ENCODE data around the gene OARD1.
"Not testable (repeated sequence)": the region's sequence is repeated elsewhere in the genome, so short reads cannot be mapped to it uniquely, and the experiment has no call there.

The OARD1 gene

GRCh38 chr6:41071923-41072835 is at the start of gene OARD1:
Gene OARD1, minus strand, starts transcription at chr6:41072356. Its CDS starts 722 bp downstream, at chr6:41071634.
- peak; percentile 99 for DNase-seq (ENCODE audit: low read depth)
- no peak for TF ChIP-seq CTCF (IDR thresholded peaks at IDR 0.05; ENCODE audit: insufficient read depth, low read depth, low read length, missing control alignments)
- H3K4me3 ChIP-seq (ENCODE audit: low read length) = peak within 1 kb of the TSS; percentile 81

GRCh38 chr6:41120058-41120457 is 47.9 kb upstream of the OARD1 start:
- DNase-seq (ENCODE audit: low read depth) = peak; percentile 68
- no peak overlapping the region for H3K4me3 ChIP-seq (ENCODE audit: low read length)
- TF ChIP-seq CTCF (IDR thresholded peaks at IDR 0.05; ENCODE audit: insufficient read depth, low read depth, low read length, missing control alignments) = no peak

- H3K4me3 ChIP-seq (ENCODE audit: low read length) = no peak overlapping the region
- TF ChIP-seq CTCF (IDR thresholded peaks at IDR 0.05; ENCODE audit: insufficient read depth, low read depth, low read length, missing control alignments) = no peak
- peak; percentile 15 for DNase-seq (ENCODE audit: low read depth)
These were observed 47.4 kb upstream of the OARD1 start for GRCh38 chr6:41119508-41119907.

- not testable (repeated sequence) for DNase-seq (ENCODE audit: low read depth); H3K4me3 ChIP-seq (ENCODE audit: low read length)
These were observed 42.9 kb upstream of the OARD1 start for GRCh38 chr6:41115027-41115426.

- no peak for TF ChIP-seq CTCF (IDR thresholded peaks at IDR 0.05; ENCODE audit: insufficient read depth, low read depth, low read length, missing control alignments)
- H3K4me3 ChIP-seq (ENCODE audit: low read length) = no peak overlapping the region
- peak; percentile 96 for DNase-seq (ENCODE audit: low read depth)
These were observed 38.9 kb upstream of the OARD1 start for GRCh38 chr6:41111017-41111416.

- no peak for DNase-seq (ENCODE audit: low read depth)
- H3K4me3 ChIP-seq (ENCODE audit: low read length) = no peak overlapping the region
- no peak for TF ChIP-seq CTCF (IDR thresholded peaks at IDR 0.05; ENCODE audit: insufficient read depth, low read depth, low read length, missing control alignments)
These were observed 31.7 kb upstream of the OARD1 start for GRCh38 chr6:41103847-41104246.

- TF ChIP-seq CTCF (IDR thresholded peaks at IDR 0.05; ENCODE audit: insufficient read depth, low read depth, low read length, missing control alignments) = no peak
- no peak overlapping the region for H3K4me3 ChIP-seq (ENCODE audit: low read length)
- no peak for DNase-seq (ENCODE audit: low read depth)
These were observed 28.7 kb upstream of the OARD1 start for GRCh38 chr6:41100871-41101287.
